ENCODE results near the gene SLC6A20.
"Not testable (repeated sequence)": the region's sequence is repeated elsewhere in the genome, so short reads cannot be mapped to it uniquely, and the experiment has no call there.

The SLC6A20 gene

GRCh38 chr3:45756055-45756454 is 40.3 kb downstream of the SLC6A20 start:
- DNase-seq = no peak

DNA sequence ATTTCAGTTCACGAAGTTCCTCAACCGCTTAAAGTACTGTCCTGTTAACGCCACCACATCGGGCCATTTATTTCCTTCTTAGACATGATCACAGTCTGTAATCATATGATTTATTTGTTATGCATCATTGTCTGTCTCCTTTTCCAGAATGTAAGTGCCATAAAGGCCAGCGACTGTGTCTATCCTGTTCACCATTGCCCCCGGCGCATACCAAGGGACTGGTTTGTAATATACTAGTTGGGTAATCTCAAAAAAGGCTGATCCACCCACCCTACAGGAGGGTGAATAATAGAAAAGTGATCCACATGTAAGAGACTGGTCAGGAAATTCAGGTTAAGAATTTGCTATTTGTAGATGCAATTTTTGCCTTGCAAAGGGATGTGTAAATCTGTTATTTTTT is 41.9 kb downstream of the SLC6A20 start:
- no peak for DNase-seq

GRCh38 chr3:45753095-45753494 is 43.2 kb downstream of the SLC6A20 start:
- DNase-seq = no peak

GRCh38 chr3:45751537-45752242 is 44.6 kb downstream of the SLC6A20 start:
- no peak for DNase-seq

DNA sequence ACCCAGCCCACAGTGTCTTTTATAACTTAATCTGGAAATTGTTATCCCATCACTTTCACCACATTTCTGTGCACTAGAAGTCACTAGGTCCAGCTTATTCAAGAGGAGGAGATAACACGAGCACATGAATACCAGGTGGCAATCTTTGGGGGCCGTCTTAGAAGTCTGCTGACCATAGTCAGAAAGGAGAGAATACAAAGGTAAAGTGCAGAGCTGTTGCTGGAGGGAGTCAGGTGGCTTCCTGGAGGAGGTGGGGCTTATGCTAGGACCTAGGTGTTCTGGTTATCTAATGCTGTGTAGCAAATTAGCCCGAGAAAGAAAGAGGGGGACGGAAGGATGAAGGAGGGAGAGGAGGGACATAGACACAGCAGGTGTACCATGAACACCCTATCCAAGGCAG is 46.5 kb downstream of the SLC6A20 start:
- no peak for DNase-seq

- not testable (repeated sequence) for DNase-seq
Observed at GRCh38 chr3:45749036-45749600, 47.2 kb downstream of the SLC6A20 start.

DNA sequence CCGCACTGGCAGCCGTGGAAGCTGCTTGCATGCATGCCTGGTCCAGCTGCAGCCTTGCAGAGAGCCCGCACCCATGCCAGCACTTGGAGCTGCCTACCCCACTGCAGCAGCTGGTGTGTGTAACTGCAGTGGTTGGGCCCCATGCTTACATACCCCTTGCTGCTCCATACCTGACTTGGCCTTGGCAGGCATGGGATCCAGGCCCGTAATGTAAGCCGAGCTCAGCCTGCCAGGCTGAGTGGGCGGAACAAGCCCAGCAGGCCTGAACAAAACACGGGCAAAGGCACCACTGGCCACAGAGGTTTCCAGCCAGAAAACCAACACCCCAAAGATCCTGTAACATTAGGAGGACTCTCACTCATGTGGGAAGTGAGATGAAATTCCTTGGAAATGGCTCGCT is 48.3 kb downstream of the SLC6A20 start:
- no peak for DNase-seq

DNA sequence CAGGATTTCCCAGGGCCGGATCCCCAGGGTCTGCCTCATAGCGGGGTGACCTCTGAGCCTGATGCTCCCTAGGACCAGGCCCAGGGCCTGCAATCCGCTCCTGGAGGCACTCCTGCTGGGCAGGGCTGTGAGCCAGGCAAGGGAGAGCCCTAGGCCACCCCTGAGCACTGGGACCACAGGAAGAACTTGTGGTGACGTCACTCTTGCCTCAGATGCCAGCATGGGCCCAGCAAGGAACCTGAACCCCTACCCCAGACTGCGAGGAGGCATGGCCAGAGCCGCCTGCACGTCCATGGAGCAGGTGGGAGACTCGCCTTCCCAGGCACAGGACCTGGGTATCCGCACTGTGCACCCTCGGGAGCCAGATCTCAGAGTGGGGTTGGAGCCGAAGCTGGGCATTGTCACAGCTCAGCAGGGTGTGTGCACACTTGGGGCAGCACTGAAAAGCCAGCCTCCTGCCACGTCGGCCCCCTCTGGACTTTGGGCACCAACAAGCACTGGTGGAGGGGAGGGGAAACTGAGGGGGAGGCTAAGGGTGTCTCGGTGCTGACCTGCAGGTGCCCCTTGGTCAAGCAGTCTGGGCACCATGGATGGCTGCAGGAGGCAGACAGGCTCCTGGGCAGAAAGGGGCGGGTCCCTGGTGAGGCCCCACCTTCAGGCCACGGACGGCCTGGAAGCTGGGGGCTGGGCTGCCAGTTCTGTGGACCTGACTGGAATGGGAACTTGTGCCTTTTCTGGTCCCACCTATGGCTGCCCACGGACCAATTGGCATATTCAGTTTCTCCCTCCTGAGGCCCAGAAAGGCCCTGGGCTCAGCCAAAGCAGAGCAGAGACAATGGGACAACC is 49.3 kb downstream of the SLC6A20 start:
- no peak for DNase-seq

DNA sequence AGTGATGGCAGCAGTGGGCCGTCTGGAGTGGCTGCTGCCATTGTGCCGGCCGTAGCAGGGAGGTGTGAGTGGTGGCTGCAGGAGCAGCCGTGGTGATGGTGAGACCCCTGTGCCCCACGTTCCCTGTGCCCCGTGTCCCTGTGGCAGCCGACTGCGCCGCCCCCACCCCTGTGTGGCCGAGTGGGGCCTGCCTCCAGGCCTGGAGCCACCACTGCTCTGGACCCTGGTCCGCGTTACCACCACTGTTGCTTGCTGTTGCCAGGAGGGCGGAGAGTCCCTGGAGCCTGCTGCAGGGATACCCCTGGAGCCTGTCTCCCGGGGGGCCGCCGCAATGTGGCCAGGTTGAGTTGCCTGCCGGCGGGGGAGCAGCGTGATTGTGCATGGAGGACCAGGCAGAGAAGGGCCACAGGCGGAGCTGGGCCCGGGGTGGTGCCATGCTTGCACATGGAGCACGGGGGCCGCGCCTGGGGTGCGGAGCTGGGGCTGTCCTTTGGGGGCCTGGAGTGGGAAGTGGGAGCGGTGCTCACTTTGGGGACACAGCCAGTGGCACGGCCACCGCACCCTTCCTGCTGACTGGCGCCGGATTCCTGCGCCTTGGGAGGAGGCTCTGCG is 50.1 kb downstream of the SLC6A20 start:
- no peak for DNase-seq

DNA sequence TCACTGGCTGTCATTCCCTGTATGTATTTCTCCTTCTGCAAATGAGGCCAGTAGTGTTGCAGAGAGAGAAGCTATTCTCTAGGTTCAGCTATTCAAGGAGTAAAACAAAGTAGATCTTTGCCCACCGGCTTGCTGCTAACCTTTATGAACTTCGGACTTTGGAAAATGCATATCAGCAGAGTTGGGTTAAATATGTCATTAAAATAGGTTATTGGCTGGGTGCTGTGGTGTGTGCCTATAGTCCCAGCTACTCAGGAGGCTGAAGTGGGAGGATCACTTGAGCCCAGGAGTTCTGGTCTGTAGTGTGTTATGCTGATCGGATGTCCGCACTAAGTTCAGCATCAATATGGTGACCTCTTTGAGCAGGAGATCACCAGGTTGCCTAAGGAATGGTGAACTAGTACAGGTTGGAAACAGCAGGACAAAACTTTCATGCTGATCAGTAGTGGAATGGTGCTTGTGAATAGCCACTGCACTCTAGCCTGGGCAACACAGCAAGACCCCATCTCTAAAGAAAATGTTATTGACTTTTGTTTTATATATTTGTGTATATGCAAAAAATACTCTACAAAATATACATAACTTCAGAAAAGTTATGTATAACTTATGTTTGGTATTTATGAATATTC is 53.8 kb downstream of the SLC6A20 start:
- DNase-seq = no peak

- DNase-seq = no peak
Observed at GRCh38 chr3:45741742-45742460, 54.4 kb downstream of the SLC6A20 start.

DNA sequence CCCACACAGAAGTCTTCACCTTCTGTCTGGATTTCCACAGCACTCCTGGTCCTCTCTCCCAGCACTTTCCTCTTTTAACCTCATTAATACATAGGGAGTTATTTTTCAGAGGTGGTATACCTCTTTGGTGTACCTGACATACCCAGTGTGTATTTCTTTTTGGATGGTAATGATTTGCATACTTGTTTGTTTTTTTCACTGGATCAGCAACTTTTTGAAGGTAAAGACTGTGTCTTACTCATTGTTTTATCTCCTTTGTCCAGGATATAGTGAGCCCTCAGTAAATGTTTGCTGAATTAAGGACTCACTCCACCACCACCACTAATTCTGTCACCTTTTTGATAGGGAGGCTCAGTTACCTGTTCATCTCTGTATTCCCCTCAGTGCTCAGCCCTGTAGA is 55.1 kb downstream of the SLC6A20 start:
- DNase-seq = no peak

- no peak for DNase-seq
Observed at GRCh38 chr3:45739991-45740390, 56.3 kb downstream of the SLC6A20 start.

DNA sequence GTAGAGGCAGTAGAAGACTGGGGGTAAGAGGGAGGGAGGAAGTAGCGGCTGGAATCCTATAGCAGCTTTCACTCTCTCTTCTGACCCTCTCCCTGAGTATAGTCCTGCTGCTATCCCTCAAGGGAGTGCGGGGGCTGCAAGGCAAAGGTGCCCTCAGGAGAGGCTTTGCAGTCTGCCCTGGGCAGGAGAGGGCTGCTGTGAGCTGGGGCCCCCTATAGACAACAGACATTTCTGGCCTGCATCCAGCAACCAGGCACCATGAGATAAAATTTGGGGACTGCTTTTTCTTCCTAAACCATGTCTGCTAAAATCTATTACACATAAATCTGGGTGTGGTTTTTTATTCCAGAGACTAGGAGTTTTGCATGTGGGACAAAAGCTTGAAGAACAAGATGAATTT is 59.1 kb downstream of the SLC6A20 start:
- no peak for DNase-seq

DNA sequence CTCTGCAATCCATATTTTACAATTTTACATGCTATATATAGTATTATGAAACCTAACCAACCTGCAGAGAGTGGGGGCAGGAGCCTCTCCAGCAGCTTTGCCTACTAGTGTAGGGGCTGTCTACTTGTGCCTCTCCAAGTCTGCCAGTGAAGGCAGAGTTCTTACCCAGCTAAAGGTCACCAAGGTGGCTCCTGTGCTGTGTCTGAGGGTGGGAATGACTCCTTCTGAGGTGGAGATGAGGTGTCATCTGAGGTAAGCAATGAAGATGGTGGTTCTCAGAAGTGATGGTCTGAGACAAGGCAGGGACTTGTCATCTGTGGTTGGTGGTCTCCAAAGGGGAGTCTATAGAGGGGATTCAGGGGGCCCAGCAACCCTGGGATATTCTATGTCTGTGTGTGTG is 59.6 kb downstream of the SLC6A20 start:
- DNase-seq = no peak

- no peak for DNase-seq
Observed at GRCh38 chr3:45730409-45731154, 65.8 kb downstream of the SLC6A20 start.

DNA sequence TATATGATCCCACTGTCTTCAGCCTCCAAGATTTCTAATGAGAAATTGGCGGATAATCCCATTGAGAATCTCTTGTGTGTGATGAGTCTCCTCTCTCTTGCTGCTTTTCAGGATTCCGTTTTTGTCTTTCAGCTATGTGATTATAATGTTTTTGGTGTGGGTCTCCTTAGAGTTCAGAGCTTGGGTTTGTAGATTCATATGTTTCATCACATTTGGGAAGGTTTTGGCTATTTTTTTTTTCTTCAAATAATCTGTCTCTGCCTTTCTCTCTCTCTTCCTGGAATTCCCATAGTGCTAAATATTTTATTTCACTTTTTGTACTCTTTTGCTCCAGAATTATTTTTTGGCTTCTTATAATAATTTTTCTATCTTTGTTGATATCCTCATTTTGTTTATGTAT is 66.7 kb downstream of the SLC6A20 start:
- DNase-seq = no peak

- no peak for DNase-seq
Observed at GRCh38 chr3:45724911-45725310, 71.4 kb downstream of the SLC6A20 start.

DNA sequence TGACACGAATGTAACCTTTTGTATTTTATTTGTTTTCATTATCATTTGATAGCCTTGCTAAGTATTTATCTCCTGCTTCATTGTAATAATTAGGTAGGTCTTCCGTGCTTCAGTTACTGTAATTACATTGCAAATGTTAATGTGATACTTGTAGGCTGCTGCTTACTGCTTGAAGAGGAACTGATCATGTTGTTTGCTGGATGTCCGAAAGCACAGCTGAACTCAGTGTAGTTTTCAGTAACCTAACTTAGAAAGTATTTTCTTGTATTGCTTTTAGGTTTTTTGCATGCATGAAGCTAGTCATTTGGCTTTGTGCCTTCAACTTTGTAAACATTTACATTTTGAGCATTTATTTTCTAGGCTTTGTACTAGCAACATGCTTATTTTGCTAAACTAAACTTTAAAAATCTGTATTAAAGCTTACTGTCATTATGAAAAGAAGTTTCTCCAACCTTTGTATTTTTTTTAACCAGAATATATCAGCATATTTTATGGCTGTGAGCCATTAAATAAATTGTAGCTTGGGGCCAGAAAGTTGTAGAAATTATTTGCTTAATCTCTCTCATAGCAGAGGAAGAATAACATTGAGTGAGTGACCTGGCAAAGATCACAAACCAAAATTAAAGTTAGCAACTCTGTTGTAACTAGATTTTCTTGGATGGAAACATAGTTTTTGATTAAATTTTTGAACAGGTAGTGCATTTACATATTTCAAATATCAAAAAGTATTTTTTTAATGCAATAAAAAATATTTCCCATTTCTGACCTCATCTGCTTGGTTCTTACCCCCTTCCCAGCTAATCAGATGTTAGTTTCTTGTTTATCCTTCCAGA is 76.5 kb downstream of the SLC6A20 start:
- DNase-seq = no peak

- DNase-seq = no peak
Observed at GRCh38 chr3:45716790-45717336, 79.5 kb downstream of the SLC6A20 start.

Data from DMS 273 treated with DMSO at 0.1 percent for 48 hours (cell line).